GM18526 (cell line): ENCODE results near the gene EEF1AKMT4.
A peak's percentile ranks its signal among the peaks of the same experiment; 100 is the strongest.

Source experiments
- POLR2A ChIP-seq: IDR thresholded peaks from 3 replicates; pipeline ENCODE4 v1.6.1; 2011; ENCODE audit not compliant: insufficient read length; ENCODE audit errors: extremely low read depth

EEF1AKMT4 gene

GRCh38 chr3:184241447-184242296, 7.8 kb upstream of the EEF1AKMT4 start:
- no peak for TF ChIP-seq POLR2A

- TF ChIP-seq POLR2A = no peak
Measured at GRCh38 chr3:184242297-184242685, 7.2 kb upstream of the EEF1AKMT4 start.

GRCh38 chr3:184248454-184249411, 739 bp upstream of the EEF1AKMT4 start, which contains the start of gene ALG3:
Gene ALG3, minus strand, starts transcription at chr3:184248962. Its CDS starts 22 bp downstream, at chr3:184248940.
- TF ChIP-seq POLR2A = peak; percentile 96

- TF ChIP-seq POLR2A = no peak
Measured at GRCh38 chr3:184250167-184250828, 826 bp downstream of the EEF1AKMT4 start.

- no peak for TF ChIP-seq POLR2A
Measured at GRCh38 chr3:184255291-184256039, 6.0 kb downstream of the EEF1AKMT4 start.

- no peak for TF ChIP-seq POLR2A
Measured at GRCh38 chr3:184257083-184257915, 7.8 kb downstream of the EEF1AKMT4 start.

- TF ChIP-seq POLR2A = no peak
Measured at GRCh38 chr3:184258926-184259325, 9.5 kb downstream of the EEF1AKMT4 start.

- TF ChIP-seq POLR2A = no peak
Measured at GRCh38 chr3:184259396-184259877, 10.0 kb downstream of the EEF1AKMT4 start.

GRCh38 chr3:184259878-184260723, 10.6 kb downstream of the EEF1AKMT4 start:
- TF ChIP-seq POLR2A = no peak

- no peak for TF ChIP-seq POLR2A
Measured at GRCh38 chr3:184260724-184261269, 11.3 kb downstream of the EEF1AKMT4 start.

- no peak for TF ChIP-seq POLR2A
Measured at GRCh38 chr3:184261270-184261853, 11.9 kb downstream of the EEF1AKMT4 start, which contains the start of gene CAMK2N2. Gene CAMK2N2, minus strand, starts transcription at chr3:184261553. Its CDS starts 268 bp downstream, at chr3:184261285.
